Neutrophil (primary cell): ENCODE data around the gene CDH13.

Experiments
- H3K27ac ChIP-seq: fragments of 200-600 bp; sonication (generic); 2 replicates; pipeline ENCODE4 v1.5.1; 2016; ENCODE audit warnings: mild to moderate bottlenecking, moderate library complexity
- H3K27me3 ChIP-seq: fragments of 200-600 bp; sonication (generic); 2 replicates; pipeline ENCODE4 v1.6.0; 2016; ENCODE audit warnings: mild to moderate bottlenecking
- H3K36me3 ChIP-seq: fragments of 200-600 bp; sonication (generic); 2 replicates; pipeline ENCODE4 v1.5.1; 2017
- H3K4me1 ChIP-seq, 2 experiments: fragments of 200-600 bp in 1 of 2; sonication (generic) in 1 of 2; 1 replicate in 1 of 2; 2 replicates in 1 of 2; pipeline versions ENCODE4 v1.5.1 to v1.6.1; 2013 to 2016; ENCODE audit warnings: low read depth in 1 of 2, low read length in 1 of 2, mild to moderate bottlenecking in 1 of 2, moderate library complexity in 1 of 2; ENCODE audit not compliant: control insufficient read depth in 1 of 2, insufficient read depth in 1 of 2
- H3K4me3 ChIP-seq, 2 experiments: fragments of 200-600 bp in 1 of 2; sonication (generic) in 1 of 2; 1 replicate in 1 of 2; 2 replicates in 1 of 2; pipeline ENCODE4 v1.5.1; 2013 to 2016; ENCODE audit warnings: low read depth in 1 of 2, low read length in 1 of 2, mild to moderate bottlenecking in 1 of 2, moderate library complexity in 1 of 2
- H3K9me3 ChIP-seq: fragments of 200-600 bp; sonication (generic); 2 replicates; pipeline ENCODE4 v1.5.1; 2016
- CTCF ChIP-seq: fragments of 200-600 bp; sonication (generic); IDR thresholded peaks from 2 replicates; pipeline ENCODE4 v1.5.1; 2016; ENCODE audit warnings: antibody characterized with exemption

Gene CDH13

GRCh38 chr16:83769397-83770008 is 1142.7 kb downstream of the CDH13 start:
- H3K36me3 ChIP-seq = no peaks in the 10 kb centered on the region
- TF ChIP-seq CTCF = no peak
- H3K9me3 ChIP-seq = no peaks in the 10 kb centered on the region
- no peak overlapping the region for H3K27ac ChIP-seq
- no peak overlapping the region for H3K4me3 ChIP-seq
- no peaks in the 10 kb centered on the region for H3K27me3 ChIP-seq
- no peaks in the 10 kb centered on the region for H3K4me1 ChIP-seq

- H3K4me3 ChIP-seq = no peak overlapping the region
- H3K4me1 ChIP-seq = no peaks in the 10 kb centered on the region
- TF ChIP-seq CTCF = no peak
- H3K9me3 ChIP-seq = no peaks in the 10 kb centered on the region
- H3K27ac ChIP-seq = no peak overlapping the region
- no peaks in the 10 kb centered on the region for H3K27me3 ChIP-seq
- no peaks in the 10 kb centered on the region for H3K36me3 ChIP-seq
Observed at GRCh38 chr16:83771306-83771942, 1144.7 kb downstream of the CDH13 start.

GRCh38 chr16:83772806-83773205 is 1146.0 kb downstream of the CDH13 start:
- no peaks in the 10 kb centered on the region for H3K4me1 ChIP-seq
- H3K9me3 ChIP-seq = no peaks in the 10 kb centered on the region
- H3K4me3 ChIP-seq = no peak overlapping the region
- H3K27ac ChIP-seq = no peak overlapping the region
- no peaks in the 10 kb centered on the region for H3K36me3 ChIP-seq
- H3K27me3 ChIP-seq = no peaks in the 10 kb centered on the region
- TF ChIP-seq CTCF = no peak

- H3K9me3 ChIP-seq = no peaks in the 10 kb centered on the region
- TF ChIP-seq CTCF = no peak
- H3K4me1 ChIP-seq = no peaks in the 10 kb centered on the region
- no peak overlapping the region for H3K4me3 ChIP-seq
- no peaks in the 10 kb centered on the region for H3K27me3 ChIP-seq
- no peaks in the 10 kb centered on the region for H3K36me3 ChIP-seq
- H3K27ac ChIP-seq = no peak overlapping the region
Observed at GRCh38 chr16:83774066-83774465, 1147.3 kb downstream of the CDH13 start.

GRCh38 chr16:83776944-83777343 is 1150.2 kb downstream of the CDH13 start:
- no peak overlapping the region for H3K4me3 ChIP-seq
- no peak for TF ChIP-seq CTCF
- no peaks in the 10 kb centered on the region for H3K36me3 ChIP-seq
- H3K4me1 ChIP-seq = no peaks in the 10 kb centered on the region
- H3K27ac ChIP-seq = no peak overlapping the region
- H3K9me3 ChIP-seq = no peaks in the 10 kb centered on the region
- peaks cover 17% of the 10 kb centered on the region for H3K27me3 ChIP-seq
